Heart left ventricle (tissue), 16 donors: Measurements from ENCODE around the gene F13B. TPM values are rescaled to one million over a fixed set of nuclear protein-coding genes. Genes with fewer than 3 reads are reported as not detected.

Source experiments
- ATAC-seq, 4 donors: fragments of 200-7000 bp; cut with Tn5 transposase; one replicate each; pipeline ENCODE4 v1.9.1; 2020 to 2022; ENCODE audit warnings: moderate library complexity in 4 of 4, mild to moderate bottlenecking in 3 of 4, moderate number of reproducible peaks in 1 of 4
- DNase-seq, 5 donors: peaks; one replicate each; pipeline ENCODE4 v3.0.0-alpha.2; 2020
- H3K27ac ChIP-seq, 12 donors: fragments of 200-600 bp; sonication (generic) in 4 of 12; one replicate each; pipeline versions ENCODE4 v1.5.0 to v1.8.0; 2016 to 2022; ENCODE audit warnings: mild to moderate bottlenecking in 2 of 12
- H3K27me3 ChIP-seq, 9 donors: fragments of 200-600 bp; sonication (generic) in 2 of 9; one replicate each; pipeline versions ENCODE4 v1.5.1 to v1.8.0; 2016 to 2022; ENCODE audit warnings: mild to moderate bottlenecking in 3 of 9
- H3K36me3 ChIP-seq, 9 donors: fragments of 200-600 bp; sonication (generic) in 2 of 9; one replicate each; pipeline versions ENCODE4 v1.5.0 to v1.8.0; 2018 to 2022; ENCODE audit warnings: mild to moderate bottlenecking in 2 of 9
- H3K4me1 ChIP-seq, 12 donors: fragments of 200-600 bp; sonication (generic) in 4 of 12; one replicate each; pipeline versions ENCODE4 v1.5.0 to v1.8.0; 2016 to 2022; ENCODE audit warnings: mild to moderate bottlenecking in 3 of 12
- H3K4me3 ChIP-seq, 12 donors: fragments of 200-600 bp; sonication (generic) in 4 of 12; one replicate each; pipeline versions ENCODE4 v1.5.0 to v1.8.0; 2017 to 2022; ENCODE audit warnings: mild to moderate bottlenecking in 9 of 12, moderate library complexity in 4 of 12
- H3K9me3 ChIP-seq, 12 donors: fragments of 200-600 bp; sonication (generic) in 4 of 12; one replicate each; pipeline versions ENCODE4 v1.5.0 to v1.8.0; 2016 to 2022; ENCODE audit warnings: mild to moderate bottlenecking in 1 of 12
- POLR2A ChIP-seq, 2 donors: fragments of 450-650 bp; IDR thresholded peaks; one replicate each; pipeline ENCODE4 v1.6.1; 2017; ENCODE audit warnings: antibody characterized with exemption in 2 of 2, mild to moderate bottlenecking in 2 of 2, moderate library complexity in 2 of 2
- WGBS, 4 donors: extraction: QIAGEN DNeasy Blood & Tissue Kit in 2 of 4; methylation state at CpG; one replicate each; pipeline versions ENCODE4 v1.1.5 to v1.1.7; 2013 to 2018; 5-methylcytosine and 5-hydroxymethylcytosine counted together
- intact Hi-C, 10 donors: fragments of 100-400 bp; cut with DNase I; formaldehyde crosslinking; loops; one replicate each; pipeline versions ENCODE4 v1.11.1 to v1.14.2; 2022
- polyA plus RNA-seq, 2 donors: library from polyadenylated mRNA; stranded (reverse); fragments of 200-250 nt; gene quantifications; one replicate each; pipeline ENCODE4 v1.2.3, GENCODE V29; 2013
- total RNA-seq, 9 donors: library from RNA; depleted of rRNA in 2 of 9; stranded (reverse); fragments of >200 nt in 2 of 9; fragmentation: NEBNext Ultra II Directional in 3 of 9; extraction: Animal tissue kit (Norgen Biotek cat#: 25700) in 3 of 9; gene quantifications; one replicate each; pipeline versions ENCODE4 v1.1.0 to v1.2.4, GENCODE V29; 2016 to 2023
- TF ChIP-seq, protein P1 (sequence below), 12 donors: fragments of 200-600 bp; sonication (generic) in 4 of 12; IDR thresholded peaks; one replicate each; pipeline versions ENCODE4 v1.5.0 to v1.8.0; 2018 to 2022; ENCODE audit warnings: antibody characterized with exemption in 12 of 12, mild to moderate bottlenecking in 5 of 12
- donor health status: ischemic (EF 13 %, LVEDD 7.1; RV severe dilation, severe dysfunction).
- donor health status: healthy with polysubstance abuse.
- donor health status: DM: no; HTN: yes; CAD: no.
- donor health status: DM: no; HTN: no; CAD: no.
- donor health status: ischemic (EF 25% LVEDD 6.9; RV normal size, moderate dysfunction).
- donor health status: ischemic (EF 25% LVEDD 5.7; RV mildly dilated, moderate dysfunction).
- donor health status: healthy.
- donor health status: DM: yes; HTN: yes; CAD: no.
- donor health status: ischemic (EF 35%, LVEDD 5.7; RV mildly dilated, moderate dysfunction).
- donor health status: nonischemic (EF 11% LVEDD 7.7; RV severe dilation, severe dysfunction).
- donor health status: DM: yes; HTN: yes; CAD: no.
- donor health status: PGD.
- donor health status: ischemic (EF 29% LVEDD 5.4; RV normal size, mild dysfunction).
- donor health status: nonischemic (EF 23%, LVEDD 6.1; RV moderate dilation, normal function).

The F13B gene
- total and polyA plus RNA-seq, 11 donors, result not detected

- no peak overlapping the region for H3K27ac ChIP-seq
- no peaks in the 10 kb centered on the region for H3K27me3 ChIP-seq
- intact Hi-C loops, result no loop called here
- no peak for ATAC-seq
- H3K4me1 ChIP-seq, result no peaks in the 10 kb centered on the region
- no peak overlapping the region for H3K4me3 ChIP-seq
- H3K36me3 ChIP-seq, result peaks cover 0 to 11% (median 0%) of the 10 kb centered on the region in 9 donors
- TF ChIP-seq, protein P1, sequence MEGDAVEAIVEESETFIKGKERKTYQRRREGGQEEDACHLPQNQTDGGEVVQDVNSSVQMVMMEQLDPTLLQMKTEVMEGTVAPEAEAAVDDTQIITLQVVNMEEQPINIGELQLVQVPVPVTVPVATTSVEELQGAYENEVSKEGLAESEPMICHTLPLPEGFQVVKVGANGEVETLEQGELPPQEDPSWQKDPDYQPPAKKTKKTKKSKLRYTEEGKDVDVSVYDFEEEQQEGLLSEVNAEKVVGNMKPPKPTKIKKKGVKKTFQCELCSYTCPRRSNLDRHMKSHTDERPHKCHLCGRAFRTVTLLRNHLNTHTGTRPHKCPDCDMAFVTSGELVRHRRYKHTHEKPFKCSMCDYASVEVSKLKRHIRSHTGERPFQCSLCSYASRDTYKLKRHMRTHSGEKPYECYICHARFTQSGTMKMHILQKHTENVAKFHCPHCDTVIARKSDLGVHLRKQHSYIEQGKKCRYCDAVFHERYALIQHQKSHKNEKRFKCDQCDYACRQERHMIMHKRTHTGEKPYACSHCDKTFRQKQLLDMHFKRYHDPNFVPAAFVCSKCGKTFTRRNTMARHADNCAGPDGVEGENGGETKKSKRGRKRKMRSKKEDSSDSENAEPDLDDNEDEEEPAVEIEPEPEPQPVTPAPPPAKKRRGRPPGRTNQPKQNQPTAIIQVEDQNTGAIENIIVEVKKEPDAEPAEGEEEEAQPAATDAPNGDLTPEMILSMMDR (IDR thresholded peaks at IDR 0.05), result no peak
- TF ChIP-seq POLR2A (IDR thresholded peaks at IDR 0.05), result no peak
- WGBS, 4 donors, result 86 to 94% (median 90%) methylated on average over 2 of the region's 2 CpGs
- no peak for DNase-seq
- peaks cover 0 to 21% (median 0%) of the 10 kb centered on the region in 12 donors for H3K9me3 ChIP-seq
Observed at GRCh38 chr1:197080323-197080722, 13.3 kb upstream of the F13B start.

GRCh38 chr1:197076585-197076984, 9.5 kb upstream of the F13B start:
- TF ChIP-seq POLR2A (IDR thresholded peaks at IDR 0.05), result no peak
- TF ChIP-seq, protein P1 (IDR thresholded peaks at IDR 0.05), result no peak
- Histone ChIP-seq H3K36me3 (no peaks in the 10 kb centered on the region), H3K4me1 (no peaks in the 10 kb centered on the region), H3K9me3 (peaks cover 0 to 19% (median 0%) of the 10 kb centered on the region in 12 donors), H3K27me3 (no peaks in the 10 kb centered on the region), H3K27ac (no peak overlapping the region), H3K4me3 (no peak overlapping the region)
- DNase-seq (no peak), ATAC-seq (no peak)
- intact Hi-C loops, result no loop called here
- WGBS, 4 donors, result 68 to 84% (median 77%) methylated on average over 1 of the region's 1 CpG

DNA sequence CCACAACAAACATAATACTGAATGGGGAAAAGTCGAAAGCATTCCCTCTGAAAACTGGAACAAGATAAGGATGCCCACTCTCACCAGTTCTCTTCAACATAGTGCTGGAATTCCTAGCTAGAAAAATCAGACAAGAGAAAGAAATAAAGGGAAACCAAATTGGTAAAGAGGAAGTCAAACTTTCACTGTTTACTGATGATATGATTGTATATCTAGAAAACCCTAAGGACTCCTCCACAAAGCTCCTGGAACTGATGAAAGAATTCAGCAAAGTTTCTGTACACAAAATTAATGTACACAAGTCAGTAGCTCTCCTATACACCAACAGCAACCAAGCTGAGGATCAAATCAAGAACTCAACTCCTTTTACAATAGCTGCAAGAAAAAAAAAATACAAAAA, 6.9 kb upstream of the F13B start:
- TF ChIP-seq, protein P1 (IDR thresholded peaks at IDR 0.05), result no peak
- TF ChIP-seq POLR2A (IDR thresholded peaks at IDR 0.05), result no peak
- Histone ChIP-seq H3K27ac (no peak overlapping the region), H3K4me1 (no peaks in the 10 kb centered on the region), H3K4me3 (no peak overlapping the region), H3K36me3 (no peaks in the 10 kb centered on the region), H3K27me3 (no peaks in the 10 kb centered on the region), H3K9me3 (peaks cover 0 to 9% (median 0%) of the 10 kb centered on the region in 12 donors)
- WGBS, 4 donors, result 78 to 86% (median 82%) methylated on average over 1 of the region's 1 CpG
- intact Hi-C loops, result no loop called here
- DNase-seq (no peak), ATAC-seq (no peak)

DNA sequence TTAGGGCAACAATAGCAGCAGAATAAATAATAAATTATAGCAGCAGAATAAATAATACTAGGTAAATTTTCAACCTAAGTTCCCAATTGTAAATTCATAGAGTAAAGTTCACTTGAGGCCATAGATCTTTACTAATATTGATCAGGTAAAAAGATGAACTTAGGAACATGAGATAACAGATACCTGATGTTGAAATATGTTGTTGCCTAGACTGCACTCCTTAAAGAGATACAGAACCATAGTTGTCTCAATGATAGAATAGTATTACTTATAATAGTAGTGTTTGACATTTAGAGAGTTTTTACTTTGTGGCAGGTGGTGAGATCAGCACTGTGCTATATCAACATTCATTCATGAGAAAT, 378 bp upstream of the F13B start:
- no peaks in the 10 kb centered on the region for H3K36me3 ChIP-seq
- H3K27me3 ChIP-seq, result no peaks in the 10 kb centered on the region
- DNase-seq, result no peak
- no peak for ATAC-seq
- H3K4me3 ChIP-seq, result no peak overlapping the region
- H3K9me3 ChIP-seq, result peaks cover 0 to 9% (median 0%) of the 10 kb centered on the region in 12 donors
- H3K4me1 ChIP-seq, result no peaks in the 10 kb centered on the region
- no peak overlapping the region for H3K27ac ChIP-seq
- intact Hi-C loops, result no loop called here
- TF ChIP-seq, protein P1 (IDR thresholded peaks at IDR 0.05), result no peak
- no peak for TF ChIP-seq POLR2A (IDR thresholded peaks at IDR 0.05)
